Neutrophil (primary cell): ENCODE data around the gene WFDC1.

Source experiments
- H3K27ac ChIP-seq: fragments of 200-600 bp; sonication (generic); 2 replicates; pipeline ENCODE4 v1.5.1; 2016; ENCODE audit warnings: mild to moderate bottlenecking, moderate library complexity
- H3K27me3 ChIP-seq: fragments of 200-600 bp; sonication (generic); 2 replicates; pipeline ENCODE4 v1.6.0; 2016; ENCODE audit warnings: mild to moderate bottlenecking
- H3K36me3 ChIP-seq: fragments of 200-600 bp; sonication (generic); 2 replicates; pipeline ENCODE4 v1.5.1; 2017
- H3K4me1 ChIP-seq, 2 experiments: fragments of 200-600 bp in 1 of 2; sonication (generic) in 1 of 2; 1 replicate in 1 of 2; 2 replicates in 1 of 2; pipeline versions ENCODE4 v1.5.1 to v1.6.1; 2013 to 2016; ENCODE audit warnings: low read depth in 1 of 2, low read length in 1 of 2, mild to moderate bottlenecking in 1 of 2, moderate library complexity in 1 of 2; ENCODE audit not compliant: control insufficient read depth in 1 of 2, insufficient read depth in 1 of 2
- H3K4me3 ChIP-seq, 2 experiments: fragments of 200-600 bp in 1 of 2; sonication (generic) in 1 of 2; 1 replicate in 1 of 2; 2 replicates in 1 of 2; pipeline ENCODE4 v1.5.1; 2013 to 2016; ENCODE audit warnings: low read depth in 1 of 2, low read length in 1 of 2, mild to moderate bottlenecking in 1 of 2, moderate library complexity in 1 of 2
- H3K9me3 ChIP-seq: fragments of 200-600 bp; sonication (generic); 2 replicates; pipeline ENCODE4 v1.5.1; 2016
- TF ChIP-seq, protein P1 (sequence below): fragments of 200-600 bp; sonication (generic); IDR thresholded peaks from 2 replicates; pipeline ENCODE4 v1.5.1; 2016; ENCODE audit warnings: antibody characterized with exemption

The WFDC1 gene

DNA sequence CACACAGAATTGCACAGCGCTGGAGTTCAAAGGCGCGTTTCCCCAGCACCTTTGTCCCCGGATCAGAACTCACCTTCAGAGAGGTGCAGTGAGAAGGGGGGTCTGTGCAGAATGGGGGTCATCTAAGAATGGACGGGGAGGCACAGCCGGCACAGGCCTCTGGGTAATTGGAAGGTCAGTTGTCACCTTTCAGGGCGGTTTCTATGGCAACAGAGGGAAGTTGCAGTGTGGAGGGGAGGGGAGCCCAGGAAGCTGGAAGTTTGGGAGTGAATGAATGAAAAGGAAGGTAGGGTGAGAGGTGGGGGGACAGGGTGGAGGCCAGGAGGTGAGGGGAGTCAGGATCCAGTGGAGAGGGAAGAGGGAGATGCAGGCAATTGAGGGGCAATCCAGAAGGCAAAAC, 42.5 kb upstream of the WFDC1 start:
- H3K9me3 ChIP-seq = no peaks in the 10 kb centered on the region
- TF ChIP-seq, protein P1, sequence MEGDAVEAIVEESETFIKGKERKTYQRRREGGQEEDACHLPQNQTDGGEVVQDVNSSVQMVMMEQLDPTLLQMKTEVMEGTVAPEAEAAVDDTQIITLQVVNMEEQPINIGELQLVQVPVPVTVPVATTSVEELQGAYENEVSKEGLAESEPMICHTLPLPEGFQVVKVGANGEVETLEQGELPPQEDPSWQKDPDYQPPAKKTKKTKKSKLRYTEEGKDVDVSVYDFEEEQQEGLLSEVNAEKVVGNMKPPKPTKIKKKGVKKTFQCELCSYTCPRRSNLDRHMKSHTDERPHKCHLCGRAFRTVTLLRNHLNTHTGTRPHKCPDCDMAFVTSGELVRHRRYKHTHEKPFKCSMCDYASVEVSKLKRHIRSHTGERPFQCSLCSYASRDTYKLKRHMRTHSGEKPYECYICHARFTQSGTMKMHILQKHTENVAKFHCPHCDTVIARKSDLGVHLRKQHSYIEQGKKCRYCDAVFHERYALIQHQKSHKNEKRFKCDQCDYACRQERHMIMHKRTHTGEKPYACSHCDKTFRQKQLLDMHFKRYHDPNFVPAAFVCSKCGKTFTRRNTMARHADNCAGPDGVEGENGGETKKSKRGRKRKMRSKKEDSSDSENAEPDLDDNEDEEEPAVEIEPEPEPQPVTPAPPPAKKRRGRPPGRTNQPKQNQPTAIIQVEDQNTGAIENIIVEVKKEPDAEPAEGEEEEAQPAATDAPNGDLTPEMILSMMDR = no peak
- no peak overlapping the region for H3K4me3 ChIP-seq
- no peaks in the 10 kb centered on the region for H3K4me1 ChIP-seq
- H3K36me3 ChIP-seq = no peaks in the 10 kb centered on the region
- no peak overlapping the region for H3K27ac ChIP-seq
- H3K27me3 ChIP-seq = peaks cover 31% of the 10 kb centered on the region

DNA sequence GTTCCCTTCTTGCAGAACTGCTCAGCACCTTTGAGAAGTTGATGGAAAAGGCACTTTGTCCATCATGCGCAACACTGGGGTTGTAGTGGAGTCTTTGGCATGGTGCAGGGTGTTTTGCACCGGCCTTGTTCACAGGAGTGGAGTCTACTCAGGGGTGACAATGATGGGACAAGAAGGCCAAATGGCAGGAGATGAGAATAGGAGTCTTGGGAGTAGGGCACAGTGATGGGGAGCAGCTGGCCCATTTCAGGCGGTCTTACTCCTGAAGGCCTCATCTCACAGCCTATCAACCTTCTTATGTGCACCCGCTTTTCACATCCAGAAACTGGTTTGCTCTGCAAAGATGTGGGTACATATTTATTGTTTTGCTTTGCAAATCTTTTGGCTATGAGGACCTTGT, 41.5 kb upstream of the WFDC1 start:
- Histone ChIP-seq H3K4me1 (no peaks in the 10 kb centered on the region), H3K27ac (no peak overlapping the region), H3K9me3 (no peaks in the 10 kb centered on the region), H3K36me3 (no peaks in the 10 kb centered on the region), H3K4me3 (no peak overlapping the region), H3K27me3 (peaks cover 37% of the 10 kb centered on the region)
- TF ChIP-seq, protein P1 = no peak

DNA sequence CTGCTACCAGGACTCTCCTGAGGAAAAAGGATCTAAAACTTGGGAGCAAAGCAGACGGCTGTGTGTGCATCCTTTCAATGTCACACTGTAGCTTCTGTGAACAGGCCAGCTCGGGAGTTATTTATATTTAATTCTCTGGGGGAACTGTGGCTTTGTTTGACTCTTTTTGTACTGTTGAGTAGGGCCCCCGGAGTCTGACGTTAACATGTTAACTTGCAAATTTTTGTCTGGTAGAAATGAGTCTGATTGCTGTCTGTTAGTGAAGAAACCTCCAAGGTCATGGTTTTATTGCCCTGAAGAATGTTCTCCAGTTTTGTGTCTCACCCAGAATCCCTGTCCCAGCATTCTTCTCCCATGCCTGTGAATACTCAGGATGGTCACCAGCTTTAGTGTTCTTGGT, 40.6 kb upstream of the WFDC1 start:
- Histone ChIP-seq H3K4me1 (no peaks in the 10 kb centered on the region), H3K36me3 (no peaks in the 10 kb centered on the region), H3K27me3 (peaks cover 41% of the 10 kb centered on the region), H3K4me3 (no peak overlapping the region), H3K27ac (no peak overlapping the region), H3K9me3 (no peaks in the 10 kb centered on the region)
- TF ChIP-seq, protein P1 = no peak

DNA sequence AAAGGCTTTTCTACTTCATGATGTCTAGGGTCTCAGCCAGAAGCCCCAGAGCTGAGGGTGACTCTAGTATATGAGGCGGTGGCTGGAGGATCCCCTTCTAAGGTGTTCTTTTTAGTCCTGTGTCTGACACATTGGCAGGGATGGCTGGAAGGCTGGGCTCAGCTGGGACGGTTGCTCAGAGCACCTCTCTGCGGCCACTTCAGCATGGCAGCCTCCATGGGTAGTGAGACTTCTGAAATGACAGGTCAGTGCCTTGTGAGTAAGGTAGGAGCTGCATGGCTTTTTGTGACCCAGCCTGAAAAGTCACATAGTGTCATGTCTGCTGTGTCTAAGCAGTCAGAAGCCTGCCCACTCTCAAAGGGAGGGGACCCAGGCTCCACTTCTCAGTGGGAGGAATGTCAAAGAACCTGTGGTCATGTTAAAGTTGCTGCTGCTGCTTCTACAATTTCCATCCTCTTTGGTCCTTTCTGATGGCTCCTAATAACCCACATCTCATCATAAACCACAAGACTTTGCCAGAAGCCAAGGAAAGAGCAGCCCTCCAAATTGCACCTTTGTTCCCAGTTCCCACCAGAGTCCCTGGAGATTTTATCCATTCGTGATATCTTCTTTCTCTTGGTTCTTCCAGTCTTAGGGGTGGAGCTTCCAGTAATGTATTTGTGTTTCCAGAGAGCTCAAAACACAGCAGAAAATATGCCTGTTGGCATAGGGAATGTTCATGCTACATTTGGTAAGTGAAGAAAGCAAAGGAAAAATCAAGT, 39.4 kb upstream of the WFDC1 start:
- TF ChIP-seq, protein P1 = no peak
- H3K27me3 ChIP-seq = peaks cover 37% of the 10 kb centered on the region
- no peak overlapping the region for H3K4me3 ChIP-seq

DNA sequence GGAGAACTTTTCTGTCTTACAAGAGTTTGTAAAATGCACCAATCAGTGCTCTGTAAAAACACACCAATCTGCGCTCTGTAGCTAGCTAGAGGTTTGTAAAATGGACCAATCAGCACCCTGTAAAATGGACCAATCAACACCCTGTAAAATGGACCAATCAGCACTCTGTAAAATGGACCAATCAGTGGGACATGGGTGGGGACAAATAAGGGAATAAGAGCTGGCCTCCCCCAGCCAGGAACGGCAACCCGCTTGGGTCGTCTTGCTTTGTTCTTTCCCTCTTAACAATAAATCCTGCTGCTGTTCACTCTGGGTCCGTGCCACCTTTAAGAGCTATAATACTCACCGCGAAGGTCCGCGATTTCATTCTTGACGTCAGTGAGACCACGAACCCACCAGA, 36.4 kb upstream of the WFDC1 start:
- H3K27ac ChIP-seq = no peak overlapping the region
- no peaks in the 10 kb centered on the region for H3K9me3 ChIP-seq
- H3K4me3 ChIP-seq = no peak overlapping the region

More for the DNA sequence above, 39.4 kb upstream of the WFDC1 start:
- Histone ChIP-seq H3K9me3 (no peaks in the 10 kb centered on the region), H3K36me3 (no peaks in the 10 kb centered on the region), H3K27ac (no peak overlapping the region), H3K4me1 (no peaks in the 10 kb centered on the region)

More for the DNA sequence above, 36.4 kb upstream of the WFDC1 start:
- peaks cover 37% of the 10 kb centered on the region for H3K27me3 ChIP-seq
- TF ChIP-seq, protein P1 = no peak
- no peaks in the 10 kb centered on the region for H3K4me1 ChIP-seq
- H3K36me3 ChIP-seq = no peaks in the 10 kb centered on the region
